ENCODE data around the gene MAD2L2.

Gene MAD2L2

GRCh38 chr1:11671544-11672286 is 9.2 kb downstream of the MAD2L2 start:
- Histone ChIP-seq H3K4me1 (ENCODE audit: control insufficient read depth in 5 of 5, insufficient read depth in 5 of 5, low read length in 5 of 5) (peaks cover 0 to 15% (median 4%) of the 10 kb centered on the region in 5 donors), H3K9me3 (ENCODE audit: control insufficient read depth in 5 of 5, low read length in 5 of 5) (no peaks in the 10 kb centered on the region), H3K27ac (ENCODE audit: low read depth, low read length) (no peak overlapping the region), H3K9ac (ENCODE audit: low read length in 5 of 5) (no peak overlapping the region), H3K36me3 (ENCODE audit: control insufficient read depth in 5 of 5, insufficient read depth in 5 of 5, low read length in 5 of 5) (peaks cover 0 to 56% (median 44%) of the 10 kb centered on the region in 5 donors), H3K27me3 (ENCODE audit: control insufficient read depth in 5 of 5, insufficient read depth in 4 of 5, low read length in 5 of 5) (no peaks in the 10 kb centered on the region), H3K4me3 (ENCODE audit: low read depth in 1 of 5, low read length in 5 of 5) (no peak overlapping the region)

GRCh38 chr1:11671205-11671543 is 9.8 kb downstream of the MAD2L2 start:
- Histone ChIP-seq H3K9me3 (ENCODE audit: control insufficient read depth in 5 of 5, low read length in 5 of 5) (no peaks in the 10 kb centered on the region), H3K27me3 (ENCODE audit: control insufficient read depth in 5 of 5, insufficient read depth in 4 of 5, low read length in 5 of 5) (no peaks in the 10 kb centered on the region), H3K9ac (ENCODE audit: low read length in 5 of 5) (no peak overlapping the region), H3K27ac (ENCODE audit: low read depth, low read length) (no peak overlapping the region), H3K4me3 (ENCODE audit: low read depth in 1 of 5, low read length in 5 of 5) (no peak overlapping the region), H3K36me3 (ENCODE audit: control insufficient read depth in 5 of 5, insufficient read depth in 5 of 5, low read length in 5 of 5) (peaks cover 0 to 56% (median 41%) of the 10 kb centered on the region in 5 donors), H3K4me1 (ENCODE audit: control insufficient read depth in 5 of 5, insufficient read depth in 5 of 5, low read length in 5 of 5) (peaks cover 0 to 15% (median 0%) of the 10 kb centered on the region in 5 donors)

- peaks cover 0 to 15% (median 0%) of the 10 kb centered on the region in 5 donors for H3K4me1 ChIP-seq (ENCODE audit: control insufficient read depth in 5 of 5, insufficient read depth in 5 of 5, low read length in 5 of 5)
- H3K9ac ChIP-seq (ENCODE audit: low read length in 5 of 5) = no peak overlapping the region
- H3K9me3 ChIP-seq (ENCODE audit: control insufficient read depth in 5 of 5, low read length in 5 of 5) = no peaks in the 10 kb centered on the region
- peaks cover 0 to 53% (median 38%) of the 10 kb centered on the region in 5 donors for H3K36me3 ChIP-seq (ENCODE audit: control insufficient read depth in 5 of 5, insufficient read depth in 5 of 5, low read length in 5 of 5)
- H3K27me3 ChIP-seq (ENCODE audit: control insufficient read depth in 5 of 5, insufficient read depth in 4 of 5, low read length in 5 of 5) = no peaks in the 10 kb centered on the region
- H3K27ac ChIP-seq (ENCODE audit: low read depth, low read length) = no peak overlapping the region
- H3K4me3 ChIP-seq (ENCODE audit: low read depth in 1 of 5, low read length in 5 of 5) = no peak overlapping the region
These were observed 10.2 kb downstream of the MAD2L2 start for GRCh38 chr1:11670747-11671146.

- Histone ChIP-seq H3K9ac (ENCODE audit: low read length in 5 of 5) (no peak overlapping the region), H3K4me1 (ENCODE audit: control insufficient read depth in 5 of 5, insufficient read depth in 5 of 5, low read length in 5 of 5) (peaks cover 0 to 24% (median 8%) of the 10 kb centered on the region in 5 donors), H3K36me3 (ENCODE audit: control insufficient read depth in 5 of 5, insufficient read depth in 5 of 5, low read length in 5 of 5) (peaks cover 0 to 33% (median 20%) of the 10 kb centered on the region in 5 donors), H3K27ac (ENCODE audit: low read depth, low read length) (no peak overlapping the region), H3K4me3 (ENCODE audit: low read depth in 1 of 5, low read length in 5 of 5) (no peak overlapping the region), H3K9me3 (ENCODE audit: control insufficient read depth in 5 of 5, low read length in 5 of 5) (no peaks in the 10 kb centered on the region), H3K27me3 (ENCODE audit: control insufficient read depth in 5 of 5, insufficient read depth in 4 of 5, low read length in 5 of 5) (no peaks in the 10 kb centered on the region)
These were observed 12.4 kb downstream of the MAD2L2 start for GRCh38 chr1:11668516-11668915.

GRCh38 chr1:11664336-11665065 is 16.4 kb downstream of the MAD2L2 start:
- peaks cover 0 to 19% (median 4%) of the 10 kb centered on the region in 5 donors for H3K36me3 ChIP-seq (ENCODE audit: control insufficient read depth in 5 of 5, insufficient read depth in 5 of 5, low read length in 5 of 5)
- no peaks in the 10 kb centered on the region for H3K9me3 ChIP-seq (ENCODE audit: control insufficient read depth in 5 of 5, low read length in 5 of 5)
- peak overlapping the region; percentile 59 to 74 (median 67) for H3K4me3 ChIP-seq (ENCODE audit: low read depth in 1 of 5, low read length in 5 of 5)
- H3K4me1 ChIP-seq (ENCODE audit: control insufficient read depth in 5 of 5, insufficient read depth in 5 of 5, low read length in 5 of 5) = peaks cover 0 to 12% (median 8%) of the 10 kb centered on the region in 5 donors
- H3K27me3 ChIP-seq (ENCODE audit: control insufficient read depth in 5 of 5, insufficient read depth in 4 of 5, low read length in 5 of 5) = no peaks in the 10 kb centered on the region
- H3K27ac ChIP-seq (ENCODE audit: low read depth, low read length) = peak overlapping the region; percentile 37
- peak overlapping the region in 4 of 5 donors; percentile 60 to 86 (median 78) for H3K9ac ChIP-seq (ENCODE audit: low read length in 5 of 5)

GRCh38 chr1:11661103-11661502 is 19.8 kb downstream of the MAD2L2 start:
- Histone ChIP-seq H3K27me3 (ENCODE audit: control insufficient read depth in 5 of 5, insufficient read depth in 4 of 5, low read length in 5 of 5) (no peaks in the 10 kb centered on the region), H3K4me1 (ENCODE audit: control insufficient read depth in 5 of 5, insufficient read depth in 5 of 5, low read length in 5 of 5) (peaks cover 0 to 9% (median 8%) of the 10 kb centered on the region in 5 donors), H3K9ac (ENCODE audit: low read length in 5 of 5) (no peak overlapping the region), H3K9me3 (ENCODE audit: control insufficient read depth in 5 of 5, low read length in 5 of 5) (no peaks in the 10 kb centered on the region), H3K27ac (ENCODE audit: low read depth, low read length) (no peak overlapping the region), H3K36me3 (ENCODE audit: control insufficient read depth in 5 of 5, insufficient read depth in 5 of 5, low read length in 5 of 5) (peaks cover 0 to 18% (median 2%) of the 10 kb centered on the region in 5 donors), H3K4me3 (ENCODE audit: low read depth in 1 of 5, low read length in 5 of 5) (no peak overlapping the region)

GRCh38 chr1:11659748-11660147 is 21.2 kb downstream of the MAD2L2 start:
- Histone ChIP-seq H3K9ac (ENCODE audit: low read length in 5 of 5) (no peak overlapping the region), H3K27ac (ENCODE audit: low read depth, low read length) (no peak overlapping the region), H3K4me1 (ENCODE audit: control insufficient read depth in 5 of 5, insufficient read depth in 5 of 5, low read length in 5 of 5) (peaks cover 0 to 17% (median 11%) of the 10 kb centered on the region in 5 donors), H3K36me3 (ENCODE audit: control insufficient read depth in 5 of 5, insufficient read depth in 5 of 5, low read length in 5 of 5) (peaks cover 0 to 18% (median 2%) of the 10 kb centered on the region in 5 donors), H3K4me3 (ENCODE audit: low read depth in 1 of 5, low read length in 5 of 5) (no peak overlapping the region), H3K27me3 (ENCODE audit: control insufficient read depth in 5 of 5, insufficient read depth in 4 of 5, low read length in 5 of 5) (no peaks in the 10 kb centered on the region), H3K9me3 (ENCODE audit: control insufficient read depth in 5 of 5, low read length in 5 of 5) (no peaks in the 10 kb centered on the region)

GRCh38 chr1:11658542-11658941 is 22.4 kb downstream of the MAD2L2 start:
- Histone ChIP-seq H3K9ac (ENCODE audit: low read length in 5 of 5) (no peak overlapping the region), H3K9me3 (ENCODE audit: control insufficient read depth in 5 of 5, low read length in 5 of 5) (no peaks in the 10 kb centered on the region), H3K4me3 (ENCODE audit: low read depth in 1 of 5, low read length in 5 of 5) (no peak overlapping the region), H3K27ac (ENCODE audit: low read depth, low read length) (no peak overlapping the region), H3K36me3 (ENCODE audit: control insufficient read depth in 5 of 5, insufficient read depth in 5 of 5, low read length in 5 of 5) (peaks cover 0 to 18% (median 2%) of the 10 kb centered on the region in 5 donors), H3K27me3 (ENCODE audit: control insufficient read depth in 5 of 5, insufficient read depth in 4 of 5, low read length in 5 of 5) (no peaks in the 10 kb centered on the region), H3K4me1 (ENCODE audit: control insufficient read depth in 5 of 5, insufficient read depth in 5 of 5, low read length in 5 of 5) (peaks cover 0 to 17% (median 13%) of the 10 kb centered on the region in 5 donors)

- Histone ChIP-seq H3K4me3 (ENCODE audit: low read depth in 1 of 5, low read length in 5 of 5) (no peak overlapping the region), H3K27ac (ENCODE audit: low read depth, low read length) (no peak overlapping the region), H3K9ac (ENCODE audit: low read length in 5 of 5) (no peak overlapping the region), H3K9me3 (ENCODE audit: control insufficient read depth in 5 of 5, low read length in 5 of 5) (no peaks in the 10 kb centered on the region), H3K4me1 (ENCODE audit: control insufficient read depth in 5 of 5, insufficient read depth in 5 of 5, low read length in 5 of 5) (peaks cover 0 to 17% (median 13%) of the 10 kb centered on the region in 5 donors), H3K36me3 (ENCODE audit: control insufficient read depth in 5 of 5, insufficient read depth in 5 of 5, low read length in 5 of 5) (peaks cover 0 to 18% (median 2%) of the 10 kb centered on the region in 5 donors), H3K27me3 (ENCODE audit: control insufficient read depth in 5 of 5, insufficient read depth in 4 of 5, low read length in 5 of 5) (no peaks in the 10 kb centered on the region)
These were observed 23.3 kb downstream of the MAD2L2 start for GRCh38 chr1:11657654-11658053.

Data from subcutaneous abdominal adipose tissue (tissue), 5 donors.